CD4-positive, alpha-beta memory T cell (primary cell): Measurements from ENCODE around the gene PRTFDC1. TPM values are rescaled to one million over a fixed set of nuclear protein-coding genes. Genes with fewer than 3 reads are reported as not detected.

ENCODE experiments used
- CTCF ChIA-PET: fragments of 350-600 bp; sonication (Branson Sonifier 250); formaldehyde crosslinking; loops from one replicate; lab custom pipeline; 2021; ENCODE audit warnings: inconsistent platforms; ENCODE audit not compliant: partially characterized antibody; lab: Charles Lee
- POLR2A ChIA-PET: fragments of 350-600 bp; sonication (Branson Sonifier 250); formaldehyde crosslinking; loops from one replicate; lab custom pipeline; 2021; ENCODE audit not compliant: partially characterized antibody; lab: Charles Lee
- DNase-seq, 5 donors: peaks; one replicate each; pipeline versions ENCODE4 v3.0.0 to v3.0.0-alpha.2; 2020 to 2022; ENCODE audit warnings: mixed read lengths in 1 of 5
- H3K27ac ChIP-seq: one replicate; pipeline ENCODE4 v1.7.0; 2013; ENCODE audit warnings: low read depth, low read length
- H3K27me3 ChIP-seq: 2 replicates; pipeline ENCODE4 v1.7.0; 2013; ENCODE audit warnings: mild to moderate bottlenecking, low read length, moderate library complexity; ENCODE audit not compliant: insufficient read depth
- H3K36me3 ChIP-seq: 2 replicates; pipeline ENCODE4 v1.7.0; 2013; ENCODE audit warnings: mild to moderate bottlenecking, low read length, moderate library complexity; ENCODE audit not compliant: insufficient read depth
- H3K4me1 ChIP-seq: 2 replicates; pipeline ENCODE4 v1.7.0; 2013; ENCODE audit warnings: mild to moderate bottlenecking, low read length, moderate library complexity; ENCODE audit not compliant: insufficient read depth
- H3K4me3 ChIP-seq, 2 donors: one replicate each; pipeline ENCODE4 v1.7.0; 2013; ENCODE audit warnings: low read length in 2 of 2, mild to moderate bottlenecking in 1 of 2
- H3K9me3 ChIP-seq, 2 donors: one replicate each; pipeline ENCODE4 v1.7.0; 2013; ENCODE audit warnings: low read length in 2 of 2, control low read depth in 1 of 2; ENCODE audit not compliant: control insufficient read depth in 1 of 2
- H3K27ac Mint-ChIP-seq, 7 donors: one replicate each; pipeline ENCODE4 v1.8.0; 2020 to 2021; ENCODE audit warnings: mixed read lengths in 7 of 7, mild to moderate bottlenecking in 6 of 7, inconsistent platforms in 3 of 7, moderate library complexity in 3 of 7
- H3K27me3 Mint-ChIP-seq, 2 donors: one replicate each; pipeline ENCODE4 v1.8.0; 2020 to 2021; ENCODE audit warnings: mixed read lengths in 2 of 2
- H3K36me3 Mint-ChIP-seq, 2 donors: one replicate each; pipeline ENCODE4 v1.8.0; 2020 to 2021; ENCODE audit warnings: mixed read lengths in 2 of 2, inconsistent platforms in 1 of 2, mild to moderate bottlenecking in 1 of 2
- H3K4me1 Mint-ChIP-seq, 4 donors: one replicate each; pipeline ENCODE4 v1.8.0; 2020 to 2021; ENCODE audit warnings: mixed read lengths in 4 of 4, mild to moderate bottlenecking in 1 of 4
- H3K4me3 Mint-ChIP-seq, 8 donors: one replicate each; pipeline ENCODE4 v1.8.0; 2020 to 2021; ENCODE audit warnings: mixed read lengths in 8 of 8, mild to moderate bottlenecking in 7 of 8, moderate library complexity in 6 of 8, inconsistent platforms in 3 of 8
- H3K9me3 Mint-ChIP-seq, 8 donors: one replicate each; pipeline ENCODE4 v1.8.0; 2020 to 2021; ENCODE audit warnings: mixed read lengths in 8 of 8, mild to moderate bottlenecking in 5 of 8, inconsistent platforms in 3 of 8, moderate library complexity in 1 of 8
- intact Hi-C: fragments of 100-400 bp; cut with micrococcal nuclease; formaldehyde crosslinking; loops from one replicate; pipeline ENCODE4 v1.15.1; 2023
- polyA plus RNA-seq, 2 donors: library from polyadenylated mRNA; unstranded; fragments of 300-500 nt; fragmentation: Illumina TruSeq; gene quantifications; one replicate each; pipeline ENCODE4 v1.2.3, GENCODE V29; 2021
- total RNA-seq, 2 experiments: library from RNA; stranded (reverse); gene quantifications; one replicate each; pipeline ENCODE4 v1.2.3, GENCODE V29; 2021

Gene PRTFDC1
- total and polyA plus RNA-seq, 4 experiments from 2014 or later, result 0.21 to 0.97 (median 0.31) TPM

DNA sequence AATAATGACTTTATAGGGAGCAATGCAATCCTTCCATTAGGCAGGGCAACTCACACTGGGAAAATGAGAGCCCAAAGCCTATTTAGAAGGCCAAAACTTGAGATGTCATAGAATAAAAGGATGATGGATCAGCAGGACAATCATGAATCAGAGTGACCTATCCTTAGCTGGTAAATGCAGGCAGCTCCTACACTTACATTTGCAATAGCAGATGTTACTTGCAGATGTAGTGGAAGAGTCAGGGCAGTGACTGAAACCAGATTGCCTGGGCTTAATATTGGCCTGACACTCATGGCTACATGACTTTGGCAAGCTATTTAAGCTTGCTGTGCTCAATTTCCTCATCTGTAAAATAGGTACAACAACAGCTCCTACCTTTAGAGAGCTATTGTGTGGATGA, 98.7 kb downstream of the PRTFDC1 start:
- intact Hi-C loops, result no loop called here
- H3K4me3 Mint-ChIP-seq, result no peak overlapping the region
- Histone ChIP-seq H3K4me3 (no peak overlapping the region), H3K9me3 (no peaks in the 10 kb centered on the region), H3K27ac (no peak overlapping the region), H3K4me1 (no peaks in the 10 kb centered on the region), H3K36me3 (no peaks in the 10 kb centered on the region), H3K27me3 (no peaks in the 10 kb centered on the region)
- no peak overlapping the region for H3K27ac Mint-ChIP-seq
- H3K36me3 Mint-ChIP-seq, result no peaks in the 10 kb centered on the region
- H3K9me3 Mint-ChIP-seq, result no peaks in the 10 kb centered on the region
- DNase-seq, result no peak
- peaks cover 1% of the 10 kb centered on the region in 2 donors for H3K27me3 Mint-ChIP-seq
- ChIA-PET POLR2A (no interaction called here), CTCF (interaction anchor here (1.1 to 1.7 kb wide), 3 partner anchors 8 to 35 kb away, joined by 3 to 4 read pairs (median 4); no protein-coding TSS in a partner anchor)
- H3K4me1 Mint-ChIP-seq, result peaks cover 6 to 8% (median 6%) of the 10 kb centered on the region in 4 donors

DNA sequence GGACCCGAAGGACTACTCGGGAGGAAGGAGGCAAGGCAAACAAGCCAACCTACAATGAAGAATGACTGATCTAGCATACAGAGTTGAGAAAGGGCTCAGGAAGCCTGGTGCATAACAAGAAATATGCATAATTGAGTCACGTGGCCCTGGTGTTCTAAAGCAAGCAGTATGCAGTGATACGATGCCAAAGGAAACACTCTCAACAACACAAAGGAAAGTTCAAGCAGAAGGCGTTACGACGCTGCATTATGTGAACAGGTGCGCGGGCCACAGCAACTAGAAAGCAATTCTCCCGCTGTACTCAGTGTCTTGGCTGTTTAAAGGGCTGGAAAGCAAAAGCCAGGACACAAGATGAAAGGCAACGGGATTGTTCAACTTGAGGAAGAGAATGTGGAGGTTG, 100.8 kb downstream of the PRTFDC1 start:
- Histone ChIP-seq H3K27me3 (no peaks in the 10 kb centered on the region), H3K27ac (no peak overlapping the region), H3K4me1 (no peaks in the 10 kb centered on the region), H3K9me3 (no peaks in the 10 kb centered on the region), H3K36me3 (no peaks in the 10 kb centered on the region), H3K4me3 (no peak overlapping the region)
- DNase-seq, result peak in 3 of 5 donors; percentile 4 to 17 (median 6)
- Mint-ChIP-seq H3K36me3 (no peaks in the 10 kb centered on the region), H3K27me3 (peaks cover 0 to 1% of the 10 kb centered on the region in 2 donors), H3K27ac (peak overlapping the region in 2 of 7 donors; percentile 36 to 81), H3K4me1 (peaks cover 6 to 8% (median 6%) of the 10 kb centered on the region in 4 donors), H3K4me3 (peak overlapping the region in 7 of 8 donors; percentile 3 to 69 (median 25)), H3K9me3 (peaks cover 0 to 2% (median 0%) of the 10 kb centered on the region in 8 donors)
- intact Hi-C loops, result no loop called here
- CTCF ChIA-PET, result no interaction called here
- POLR2A ChIA-PET, result interaction anchor here (0.6 kb wide), 1 partner anchor 234 kb away, joined by 5 read pairs; no protein-coding TSS in a partner anchor

DNA sequence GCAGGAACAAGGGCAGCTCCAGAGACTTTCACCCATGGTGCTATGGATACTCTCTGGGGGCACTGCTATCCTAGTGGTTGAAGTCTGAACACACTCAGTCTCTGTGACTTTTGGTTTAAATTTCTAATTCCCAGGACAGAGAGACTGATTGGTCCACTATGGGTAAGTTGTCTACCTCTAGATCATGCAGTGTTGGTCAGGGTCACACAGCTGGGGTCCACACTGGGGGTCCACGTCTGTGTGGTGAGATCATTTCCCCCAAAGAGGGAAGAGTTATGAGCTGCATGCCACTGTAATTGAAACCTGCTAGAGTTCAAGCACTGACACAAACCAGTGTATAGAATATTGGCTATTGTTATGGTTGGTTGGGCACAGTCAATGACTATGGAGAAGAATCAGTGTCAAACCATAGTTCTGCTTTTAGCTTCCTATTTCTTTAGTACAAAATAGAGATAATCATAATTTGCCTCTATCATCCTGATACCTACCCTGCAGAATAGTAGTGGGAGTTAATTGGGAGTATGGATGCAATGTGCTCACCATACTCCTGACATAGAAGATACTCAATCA, 101.6 kb downstream of the PRTFDC1 start:
- intact Hi-C loops, result no loop called here
- H3K9me3 ChIP-seq, result no peaks in the 10 kb centered on the region
- Mint-ChIP-seq H3K27me3 (peaks cover 1 to 2% of the 10 kb centered on the region in 2 donors), H3K4me1 (peaks cover 6 to 8% (median 6%) of the 10 kb centered on the region in 4 donors), H3K9me3 (peaks cover 0 to 2% (median 0%) of the 10 kb centered on the region in 8 donors), H3K36me3 (no peaks in the 10 kb centered on the region), H3K27ac (no peak overlapping the region), H3K4me3 (no peak overlapping the region)
- no peaks in the 10 kb centered on the region for H3K36me3 ChIP-seq
- no peak overlapping the region for H3K4me3 ChIP-seq
- H3K27me3 ChIP-seq, result no peaks in the 10 kb centered on the region
- POLR2A ChIA-PET, result interaction anchor here (0.9 kb wide), 1 partner anchor 97 kb away, joined by 4 read pairs; no protein-coding TSS in a partner anchor
- no peak overlapping the region for H3K27ac ChIP-seq
- H3K4me1 ChIP-seq, result no peaks in the 10 kb centered on the region
- DNase-seq, result no peak
- CTCF ChIA-PET, result no interaction called here

DNA sequence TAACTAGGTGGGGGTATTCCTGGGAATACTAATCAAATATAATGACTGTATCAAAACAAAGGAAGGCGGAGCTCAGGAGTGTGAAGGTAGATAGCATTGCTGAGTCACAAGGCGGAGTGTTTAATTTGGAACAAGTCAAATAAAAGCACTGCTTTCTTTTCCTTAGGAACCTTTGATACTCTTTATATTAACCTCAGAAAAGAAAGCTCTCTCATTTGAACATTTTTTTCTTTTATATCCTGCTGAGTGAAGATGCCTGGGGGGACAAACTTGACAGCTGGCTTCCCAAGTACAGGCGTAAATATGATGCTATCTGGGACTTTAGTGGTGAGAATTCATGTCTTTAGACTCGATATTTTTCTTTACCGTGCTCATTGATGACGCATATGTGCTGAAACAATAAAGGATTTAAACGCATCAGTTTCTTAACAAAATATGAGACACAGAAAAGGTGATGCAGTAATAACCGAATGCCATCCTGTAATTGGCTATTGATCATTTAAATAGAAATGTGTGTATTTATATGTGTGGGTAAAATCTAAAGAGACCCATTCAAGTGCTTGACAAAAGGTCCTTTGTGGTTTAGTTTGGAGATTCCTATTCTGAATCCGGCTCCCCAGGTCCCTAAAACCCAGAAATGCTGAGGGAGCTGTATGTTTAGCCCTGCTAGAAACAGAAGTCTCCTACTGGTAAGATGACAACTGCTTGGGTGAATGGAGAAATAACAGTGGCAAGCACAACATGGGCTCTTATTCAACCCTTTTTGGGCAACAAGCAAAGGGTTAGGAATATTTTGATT, 102.7 kb downstream of the PRTFDC1 start:
- intact Hi-C loops, result no loop called here
- Histone ChIP-seq H3K4me3 (no peak overlapping the region), H3K36me3 (no peaks in the 10 kb centered on the region), H3K27me3 (no peaks in the 10 kb centered on the region), H3K27ac (no peak overlapping the region), H3K4me1 (no peaks in the 10 kb centered on the region), H3K9me3 (no peaks in the 10 kb centered on the region)
- peaks cover 1 to 2% of the 10 kb centered on the region in 2 donors for H3K27me3 Mint-ChIP-seq
- H3K4me1 Mint-ChIP-seq, result peaks cover 6 to 8% (median 6%) of the 10 kb centered on the region in 4 donors
- H3K4me3 Mint-ChIP-seq, result no peak overlapping the region
- H3K36me3 Mint-ChIP-seq, result no peaks in the 10 kb centered on the region
- DNase-seq, result no peak
- H3K9me3 Mint-ChIP-seq, result peaks cover 0 to 2% (median 0%) of the 10 kb centered on the region in 8 donors
- ChIA-PET CTCF (no interaction called here), POLR2A (interaction anchor here (0.9 kb wide), 1 partner anchor 98 kb away, joined by 4 read pairs; no protein-coding TSS in a partner anchor)
- no peak overlapping the region for H3K27ac Mint-ChIP-seq

DNA sequence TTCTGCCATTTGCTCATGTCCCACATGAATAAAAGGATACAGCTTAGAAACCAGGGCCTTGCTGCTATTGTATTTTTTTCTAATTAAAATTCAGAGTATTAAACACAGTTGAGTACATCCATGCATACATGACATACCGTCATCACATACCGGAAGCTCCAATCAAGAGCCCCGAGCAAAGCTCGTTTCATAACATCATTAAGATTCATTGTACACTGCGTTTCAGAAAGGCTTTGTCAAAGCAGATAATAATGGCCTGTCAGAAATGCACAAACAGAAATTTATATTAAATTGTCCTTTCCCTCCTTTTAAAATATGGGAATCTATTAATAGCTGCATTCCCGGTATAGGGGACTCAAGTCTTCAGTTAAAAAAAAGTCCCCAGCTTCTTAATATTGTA, 103.4 kb downstream of the PRTFDC1 start:
- Mint-ChIP-seq H3K4me3 (no peak overlapping the region), H3K27ac (no peak overlapping the region), H3K36me3 (no peaks in the 10 kb centered on the region), H3K27me3 (peaks cover 0 to 2% of the 10 kb centered on the region in 2 donors), H3K4me1 (peaks cover 6 to 8% (median 6%) of the 10 kb centered on the region in 4 donors), H3K9me3 (peaks cover 0 to 2% (median 0%) of the 10 kb centered on the region in 8 donors)
- intact Hi-C loops, result no loop called here
- Histone ChIP-seq H3K27ac (no peak overlapping the region), H3K27me3 (no peaks in the 10 kb centered on the region), H3K36me3 (no peaks in the 10 kb centered on the region), H3K4me3 (no peak overlapping the region), H3K4me1 (no peaks in the 10 kb centered on the region), H3K9me3 (no peaks in the 10 kb centered on the region)
- CTCF ChIA-PET, result interaction anchor here (0.9 kb wide), 1 partner anchor 9 kb away, joined by 3 read pairs; no protein-coding TSS in a partner anchor
- no peak for DNase-seq
- POLR2A ChIA-PET, result no interaction called here

DNA sequence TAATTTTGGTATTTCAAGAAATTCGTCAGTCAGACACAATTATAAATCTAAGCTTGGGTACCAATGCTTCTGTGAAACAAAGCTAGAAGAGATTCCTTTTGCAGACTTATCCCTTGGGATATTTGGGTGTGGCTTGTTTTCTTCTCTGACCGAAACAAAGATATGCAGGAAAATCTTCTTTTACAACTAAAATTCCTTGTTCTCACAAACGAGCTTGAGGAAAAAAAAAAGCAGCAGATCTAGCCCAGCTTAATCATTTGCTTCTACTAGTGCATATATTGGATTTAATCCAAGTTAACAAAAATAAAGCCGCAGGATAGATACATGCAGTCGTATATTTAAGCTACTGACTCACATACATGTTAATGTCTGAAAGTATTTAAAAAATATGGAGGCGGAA, 104.2 kb downstream of the PRTFDC1 start:
- H3K4me3 ChIP-seq, result no peak overlapping the region
- H3K4me1 Mint-ChIP-seq, result peaks cover 6 to 8% (median 6%) of the 10 kb centered on the region in 4 donors
- DNase-seq, result no peak
- H3K27ac Mint-ChIP-seq, result no peak overlapping the region
- intact Hi-C loops, result no loop called here
- no peaks in the 10 kb centered on the region for H3K4me1 ChIP-seq
- H3K27me3 ChIP-seq, result no peaks in the 10 kb centered on the region
- peaks cover 0 to 2% of the 10 kb centered on the region in 2 donors for H3K27me3 Mint-ChIP-seq
- no peaks in the 10 kb centered on the region for H3K36me3 Mint-ChIP-seq
- no peaks in the 10 kb centered on the region for H3K36me3 ChIP-seq
- ChIA-PET POLR2A (no interaction called here), CTCF (interaction anchor here (0.9 kb wide), 1 partner anchor 10 kb away, joined by 3 read pairs; no protein-coding TSS in a partner anchor)
- H3K4me3 Mint-ChIP-seq, result no peak overlapping the region
- H3K9me3 Mint-ChIP-seq, result peaks cover 0 to 2% (median 0%) of the 10 kb centered on the region in 8 donors
- no peaks in the 10 kb centered on the region for H3K9me3 ChIP-seq
- no peak overlapping the region for H3K27ac ChIP-seq
